MCF 10A (cell line): ENCODE measurements around the gene METTL26. TPM values are rescaled to one million over a fixed set of nuclear protein-coding genes. Genes with fewer than 3 reads are reported as not detected.

Source experiments
- BruUV-seq: library from RNA; stranded (reverse); fragments of 400-500 nt; replicated peaks from 2 replicates; lab custom pipeline; 2021; lab: Mats Ljungman, UMichigan
- CTCF ChIA-PET: fragments of 300-600 bp; sonication (Branson Sonifier 250); formaldehyde crosslinking; extraction: SDS; loops from one replicate; lab custom pipeline; 2021; ENCODE audit warnings: antibody characterized with exemption, inconsistent platforms; lab: Yijun Ruan, JAX
- POLR2A ChIA-PET: fragments of 300-600, 350-650 bp; sonication (Branson Sonifier 250); formaldehyde crosslinking; extraction: SDS; loops from one replicate; lab custom pipeline; 2020; ENCODE audit warnings: antibody characterized with exemption, inconsistent platforms; lab: Yijun Ruan, JAX
- DNase-seq: peaks from one replicate; pipeline ENCODE4 v3.0.0-alpha.2; 2018; ENCODE audit not compliant: unreplicated experiment
- H3K27ac Mint-ChIP-seq: one replicate; pipeline ENCODE4 v1.8.0; 2022; ENCODE audit warnings: mild to moderate bottlenecking, low read depth, mixed read lengths; ENCODE audit not compliant: unreplicated experiment
- H3K27me3 Mint-ChIP-seq: one replicate; pipeline ENCODE4 v1.8.0; 2022; ENCODE audit warnings: mixed read lengths; ENCODE audit not compliant: insufficient read depth, unreplicated experiment
- H3K36me3 Mint-ChIP-seq: one replicate; pipeline ENCODE4 v1.8.0; 2022; ENCODE audit warnings: mild to moderate bottlenecking, moderate library complexity, mixed read lengths; ENCODE audit not compliant: insufficient read depth, unreplicated experiment
- H3K4me1 Mint-ChIP-seq: one replicate; pipeline ENCODE4 v1.8.0; 2022; ENCODE audit warnings: mixed read lengths; ENCODE audit not compliant: insufficient read depth, unreplicated experiment
- H3K4me3 Mint-ChIP-seq: one replicate; pipeline ENCODE4 v1.8.0; 2022; ENCODE audit warnings: mild to moderate bottlenecking, moderate library complexity, mixed read lengths; ENCODE audit not compliant: unreplicated experiment
- H3K9me3 Mint-ChIP-seq: one replicate; pipeline ENCODE4 v1.8.0; 2022; ENCODE audit warnings: mixed read lengths; ENCODE audit not compliant: unreplicated experiment
- CTCF ChIP-seq: fragments of 200-600 bp; IDR thresholded peaks from one replicate; pipeline ENCODE4 v1.8.0; 2022; ENCODE audit warnings: antibody characterized with exemption, mild to moderate bottlenecking; ENCODE audit not compliant: unreplicated experiment
- intact Hi-C: fragments of 100-400 bp; cut with micrococcal nuclease; formaldehyde crosslinking; loops from 2 replicates; pipeline ENCODE4 v1.14.1; 2022
- total RNA-seq: library from RNA; stranded (reverse); gene quantifications from 2 replicates; pipeline ENCODE4 v1.2.3, GENCODE V29; 2022

METTL26 gene
- total RNA-seq, 1 experiment from 2014 or later, result 106 TPM

GRCh38 chr16:638836-639235 lies 2.7 kb upstream of the METTL26 start:
- Mint-ChIP-seq H3K9me3 (no peaks in the 10 kb centered on the region), H3K27me3 (no peaks in the 10 kb centered on the region), H3K4me3 (no peak overlapping the region), H3K36me3 (peaks cover 20% of the 10 kb centered on the region), H3K4me1 (peaks cover under 1% of the 10 kb centered on the region), H3K27ac (no peak overlapping the region)
- intact Hi-C loops, result no loop called here
- no peak for DNase-seq
- no TSS peak for BruUV-seq
- ChIA-PET CTCF (no interaction called here), POLR2A (interaction anchor here (1.0 kb wide), 1 partner anchor 51 kb away, joined by 3 read pairs; no protein-coding TSS in a partner anchor)
- TF ChIP-seq CTCF, result no peak

DNA sequence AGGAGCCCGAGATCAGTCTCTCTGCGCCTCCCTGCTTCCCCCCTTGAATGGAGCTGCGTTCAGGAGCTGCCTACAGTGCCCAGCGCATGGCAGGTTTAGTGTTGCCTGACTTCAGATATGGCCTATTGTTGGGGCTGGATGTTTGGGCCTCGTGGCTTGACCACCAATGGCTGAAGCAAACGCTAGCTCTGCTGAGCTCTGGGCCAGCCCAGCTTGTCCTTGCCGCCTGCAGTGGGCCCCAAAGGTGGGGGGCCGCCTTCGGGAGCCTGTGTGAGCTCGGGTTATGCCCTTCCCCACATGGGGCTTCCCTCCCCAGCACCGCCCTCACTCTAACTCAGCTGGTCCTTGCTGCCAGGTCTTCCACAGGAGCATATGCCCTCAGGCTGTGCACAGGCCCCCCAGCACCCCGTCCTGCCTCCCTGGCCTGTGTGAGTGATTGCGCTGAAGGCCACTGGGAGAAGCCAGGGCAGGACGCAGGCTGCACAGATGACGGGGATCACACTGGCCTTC lies 2.0 kb upstream of the METTL26 start:
- H3K4me1 Mint-ChIP-seq, result no peaks in the 10 kb centered on the region
- TF ChIP-seq CTCF, result no peak
- POLR2A ChIA-PET, result interaction anchor here (1.0 to 4.0 kb wide), 4 partner anchors 10 to 50 kb away, joined by 3 to 43 read pairs (median 28); no protein-coding TSS in a partner anchor

DNA sequence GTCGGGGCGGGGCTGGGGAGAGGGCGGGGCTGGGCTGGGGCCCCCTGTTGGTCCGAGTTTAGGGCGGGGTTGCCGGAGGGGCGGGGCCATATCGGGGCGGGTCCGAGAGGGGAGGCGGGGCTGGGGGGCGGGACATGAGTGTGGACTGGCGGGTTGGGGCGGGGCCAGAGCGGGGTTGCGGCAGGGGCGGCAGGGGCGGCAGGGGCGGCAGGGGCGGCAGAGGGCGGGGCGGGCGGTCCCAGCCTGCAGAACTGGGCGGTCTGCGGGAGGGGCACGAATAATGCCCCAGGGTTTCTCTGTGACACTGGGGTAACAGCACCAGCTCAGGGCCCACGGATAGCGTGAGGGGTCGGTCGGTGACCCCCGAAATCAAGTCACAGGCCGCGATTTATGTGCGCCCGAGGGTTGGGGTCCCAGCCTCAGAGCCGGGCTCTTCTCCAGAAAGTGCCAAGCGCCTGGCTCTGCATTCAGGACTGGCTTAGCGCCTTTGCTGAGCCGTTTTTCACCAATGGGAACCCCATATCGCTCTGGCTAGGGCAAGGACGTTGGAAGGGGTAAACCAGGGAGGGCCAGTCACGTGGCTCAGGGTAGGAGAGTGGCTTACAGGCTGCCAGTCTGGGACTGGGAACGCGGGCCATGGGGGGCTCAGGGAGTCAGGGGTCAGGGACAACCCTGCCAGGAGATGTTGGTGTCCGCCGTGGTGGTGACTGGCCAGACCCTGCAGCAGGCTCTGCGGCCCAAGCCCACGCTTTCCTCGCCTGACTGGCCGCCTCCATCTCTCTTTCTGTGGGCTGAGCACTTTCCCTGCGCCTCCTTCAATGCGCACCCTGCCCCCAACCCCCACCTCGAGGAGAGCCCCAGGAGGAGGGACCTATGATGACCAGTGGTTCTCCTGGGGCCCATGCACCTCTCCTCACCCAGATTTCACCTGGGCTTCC lies 1.2 kb upstream of the METTL26 start:
- intact Hi-C loops, result loop anchor here (2.0 kb wide), 1 partner anchor 45 kb away; no protein-coding TSS in a partner anchor
- no peaks in the 10 kb centered on the region for H3K4me1 Mint-ChIP-seq

More for the DNA sequence above, 2.0 kb upstream of the METTL26 start:
- intact Hi-C loops, result no loop called here
- DNase-seq, result no peak
- Mint-ChIP-seq H3K27ac (no peak overlapping the region), H3K36me3 (peaks cover 12% of the 10 kb centered on the region), H3K27me3 (no peaks in the 10 kb centered on the region), H3K4me3 (no peak overlapping the region), H3K9me3 (no peaks in the 10 kb centered on the region)
- BruUV-seq, result no TSS peak
- CTCF ChIA-PET, result no interaction called here

More for the DNA sequence above, 1.2 kb upstream of the METTL26 start:
- H3K9me3 Mint-ChIP-seq, result no peaks in the 10 kb centered on the region
- no peaks in the 10 kb centered on the region for H3K27me3 Mint-ChIP-seq
- CTCF ChIA-PET, result interaction anchor here (0.6 kb wide), 1 partner anchor 110 kb away, joined by 3 read pairs; the partner anchor contains the start of gene CAPN15
- POLR2A ChIA-PET, result interaction anchor here (0.7 to 4.0 kb wide), 18 partner anchors 8 to 213 kb away, joined by 3 to 43 read pairs (median 7); partner anchors contain the start of genes CAPN15, JMJD8, MSLN and RAB40C
- no peak for TF ChIP-seq CTCF
- no TSS peak for BruUV-seq
- DNase-seq, result peak; percentile 91
- H3K36me3 Mint-ChIP-seq, result peaks cover 11% of the 10 kb centered on the region
- peak overlapping the region; percentile 94 for H3K27ac Mint-ChIP-seq
- peak overlapping the region; percentile 91 for H3K4me3 Mint-ChIP-seq
